ENCODE results near the gene NQO2. TPM values are rescaled to one million over a fixed set of nuclear protein-coding genes. Genes with fewer than 3 reads are reported as not detected.

The NQO2 gene
- total and polyA plus RNA-seq, 2 of the 13 experiments (the other 11 are each of a cell fraction or from before 2014, with no cell fraction given): 32.2 to 56.5 TPM

DNA sequence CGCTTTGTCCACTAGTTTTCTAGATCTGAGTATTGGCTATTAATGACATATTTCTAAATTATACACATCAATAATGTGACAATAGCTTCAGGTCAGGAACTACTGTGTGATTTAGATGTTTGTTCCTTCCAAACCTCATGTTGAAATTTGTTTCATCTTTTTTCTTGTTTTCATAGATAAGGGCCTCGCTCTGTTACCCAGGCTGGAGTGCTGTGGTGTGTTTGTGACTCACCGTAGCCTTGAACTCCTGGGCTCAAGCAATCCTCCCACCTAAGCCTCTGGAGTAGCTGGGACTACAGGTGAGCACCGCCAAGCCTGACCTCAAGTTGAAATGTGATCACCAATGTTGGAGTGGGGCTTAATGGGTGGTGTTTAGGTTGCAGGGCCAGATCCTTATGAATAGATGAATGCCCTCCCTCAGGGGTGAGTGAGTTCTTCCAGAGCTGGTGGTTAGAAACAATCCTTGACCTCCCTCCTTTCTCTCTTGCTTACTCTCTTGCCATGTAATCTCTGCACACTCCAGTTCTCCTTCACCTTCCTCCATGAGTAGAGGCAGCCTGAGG, 5.9 kb upstream of the NQO2 start (continued):
- TF ChIP-seq, protein P1, sequence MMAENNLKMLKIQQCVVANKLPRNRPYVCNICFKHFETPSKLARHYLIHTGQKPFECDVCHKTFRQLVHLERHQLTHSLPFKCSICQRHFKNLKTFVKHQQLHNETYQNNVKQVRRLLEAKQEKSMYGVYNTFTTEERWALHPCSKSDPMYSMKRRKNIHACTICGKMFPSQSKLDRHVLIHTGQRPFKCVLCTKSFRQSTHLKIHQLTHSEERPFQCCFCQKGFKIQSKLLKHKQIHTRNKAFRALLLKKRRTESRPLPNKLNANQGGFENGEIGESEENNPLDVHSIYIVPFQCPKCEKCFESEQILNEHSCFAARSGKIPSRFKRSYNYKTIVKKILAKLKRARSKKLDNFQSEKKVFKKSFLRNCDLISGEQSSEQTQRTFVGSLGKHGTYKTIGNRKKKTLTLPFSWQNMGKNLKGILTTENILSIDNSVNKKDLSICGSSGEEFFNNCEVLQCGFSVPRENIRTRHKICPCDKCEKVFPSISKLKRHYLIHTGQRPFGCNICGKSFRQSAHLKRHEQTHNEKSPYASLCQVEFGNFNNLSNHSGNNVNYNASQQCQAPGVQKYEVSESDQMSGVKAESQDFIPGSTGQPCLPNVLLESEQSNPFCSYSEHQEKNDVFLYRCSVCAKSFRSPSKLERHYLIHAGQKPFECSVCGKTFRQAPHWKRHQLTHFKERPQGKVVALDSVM (CRISPR knock-in tag; IDR thresholded peaks at IDR 0.05): peak; percentile 72
- TF ChIP-seq, protein P2, sequence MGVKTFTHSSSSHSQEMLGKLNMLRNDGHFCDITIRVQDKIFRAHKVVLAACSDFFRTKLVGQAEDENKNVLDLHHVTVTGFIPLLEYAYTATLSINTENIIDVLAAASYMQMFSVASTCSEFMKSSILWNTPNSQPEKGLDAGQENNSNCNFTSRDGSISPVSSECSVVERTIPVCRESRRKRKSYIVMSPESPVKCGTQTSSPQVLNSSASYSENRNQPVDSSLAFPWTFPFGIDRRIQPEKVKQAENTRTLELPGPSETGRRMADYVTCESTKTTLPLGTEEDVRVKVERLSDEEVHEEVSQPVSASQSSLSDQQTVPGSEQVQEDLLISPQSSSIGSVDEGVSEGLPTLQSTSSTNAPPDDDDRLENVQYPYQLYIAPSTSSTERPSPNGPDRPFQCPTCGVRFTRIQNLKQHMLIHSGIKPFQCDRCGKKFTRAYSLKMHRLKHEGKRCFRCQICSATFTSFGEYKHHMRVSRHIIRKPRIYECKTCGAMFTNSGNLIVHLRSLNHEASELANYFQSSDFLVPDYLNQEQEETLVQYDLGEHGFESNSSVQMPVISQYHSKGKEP (CRISPR knock-in tag; IDR thresholded peaks at IDR 0.05): no peak
- TF ChIP-seq, protein P3, sequence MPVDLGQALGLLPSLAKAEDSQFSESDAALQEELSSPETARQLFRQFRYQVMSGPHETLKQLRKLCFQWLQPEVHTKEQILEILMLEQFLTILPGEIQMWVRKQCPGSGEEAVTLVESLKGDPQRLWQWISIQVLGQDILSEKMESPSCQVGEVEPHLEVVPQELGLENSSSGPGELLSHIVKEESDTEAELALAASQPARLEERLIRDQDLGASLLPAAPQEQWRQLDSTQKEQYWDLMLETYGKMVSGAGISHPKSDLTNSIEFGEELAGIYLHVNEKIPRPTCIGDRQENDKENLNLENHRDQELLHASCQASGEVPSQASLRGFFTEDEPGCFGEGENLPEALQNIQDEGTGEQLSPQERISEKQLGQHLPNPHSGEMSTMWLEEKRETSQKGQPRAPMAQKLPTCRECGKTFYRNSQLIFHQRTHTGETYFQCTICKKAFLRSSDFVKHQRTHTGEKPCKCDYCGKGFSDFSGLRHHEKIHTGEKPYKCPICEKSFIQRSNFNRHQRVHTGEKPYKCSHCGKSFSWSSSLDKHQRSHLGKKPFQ (CRISPR knock-in tag; IDR thresholded peaks at IDR 0.05; ENCODE audit: insufficient replicate concordance): no peak
- TF ChIP-seq MEIS2 (CRISPR knock-in tag; IDR thresholded peaks at IDR 0.05): peak; percentile 74
- TF ChIP-seq, protein P4, sequence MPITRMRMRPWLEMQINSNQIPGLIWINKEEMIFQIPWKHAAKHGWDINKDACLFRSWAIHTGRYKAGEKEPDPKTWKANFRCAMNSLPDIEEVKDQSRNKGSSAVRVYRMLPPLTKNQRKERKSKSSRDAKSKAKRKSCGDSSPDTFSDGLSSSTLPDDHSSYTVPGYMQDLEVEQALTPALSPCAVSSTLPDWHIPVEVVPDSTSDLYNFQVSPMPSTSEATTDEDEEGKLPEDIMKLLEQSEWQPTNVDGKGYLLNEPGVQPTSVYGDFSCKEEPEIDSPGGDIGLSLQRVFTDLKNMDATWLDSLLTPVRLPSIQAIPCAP (CRISPR knock-in tag; IDR thresholded peaks at IDR 0.05; ENCODE audit: low read depth): no peak
- TF ChIP-seq HNRNPLL (IDR thresholded peaks at IDR 0.05; ENCODE audit: low read depth, low read length, poor library complexity, severe bottlenecking): no peak
- no peak for TF ChIP-seq ZNF660 (CRISPR knock-in tag; IDR thresholded peaks at IDR 0.05; ENCODE audit: borderline replicate concordance, low read depth)
- TF ChIP-seq MBD4 (IDR thresholded peaks at IDR 0.05; ENCODE audit: borderline replicate concordance, low read length): no peak
- TF ChIP-seq, protein P5, sequence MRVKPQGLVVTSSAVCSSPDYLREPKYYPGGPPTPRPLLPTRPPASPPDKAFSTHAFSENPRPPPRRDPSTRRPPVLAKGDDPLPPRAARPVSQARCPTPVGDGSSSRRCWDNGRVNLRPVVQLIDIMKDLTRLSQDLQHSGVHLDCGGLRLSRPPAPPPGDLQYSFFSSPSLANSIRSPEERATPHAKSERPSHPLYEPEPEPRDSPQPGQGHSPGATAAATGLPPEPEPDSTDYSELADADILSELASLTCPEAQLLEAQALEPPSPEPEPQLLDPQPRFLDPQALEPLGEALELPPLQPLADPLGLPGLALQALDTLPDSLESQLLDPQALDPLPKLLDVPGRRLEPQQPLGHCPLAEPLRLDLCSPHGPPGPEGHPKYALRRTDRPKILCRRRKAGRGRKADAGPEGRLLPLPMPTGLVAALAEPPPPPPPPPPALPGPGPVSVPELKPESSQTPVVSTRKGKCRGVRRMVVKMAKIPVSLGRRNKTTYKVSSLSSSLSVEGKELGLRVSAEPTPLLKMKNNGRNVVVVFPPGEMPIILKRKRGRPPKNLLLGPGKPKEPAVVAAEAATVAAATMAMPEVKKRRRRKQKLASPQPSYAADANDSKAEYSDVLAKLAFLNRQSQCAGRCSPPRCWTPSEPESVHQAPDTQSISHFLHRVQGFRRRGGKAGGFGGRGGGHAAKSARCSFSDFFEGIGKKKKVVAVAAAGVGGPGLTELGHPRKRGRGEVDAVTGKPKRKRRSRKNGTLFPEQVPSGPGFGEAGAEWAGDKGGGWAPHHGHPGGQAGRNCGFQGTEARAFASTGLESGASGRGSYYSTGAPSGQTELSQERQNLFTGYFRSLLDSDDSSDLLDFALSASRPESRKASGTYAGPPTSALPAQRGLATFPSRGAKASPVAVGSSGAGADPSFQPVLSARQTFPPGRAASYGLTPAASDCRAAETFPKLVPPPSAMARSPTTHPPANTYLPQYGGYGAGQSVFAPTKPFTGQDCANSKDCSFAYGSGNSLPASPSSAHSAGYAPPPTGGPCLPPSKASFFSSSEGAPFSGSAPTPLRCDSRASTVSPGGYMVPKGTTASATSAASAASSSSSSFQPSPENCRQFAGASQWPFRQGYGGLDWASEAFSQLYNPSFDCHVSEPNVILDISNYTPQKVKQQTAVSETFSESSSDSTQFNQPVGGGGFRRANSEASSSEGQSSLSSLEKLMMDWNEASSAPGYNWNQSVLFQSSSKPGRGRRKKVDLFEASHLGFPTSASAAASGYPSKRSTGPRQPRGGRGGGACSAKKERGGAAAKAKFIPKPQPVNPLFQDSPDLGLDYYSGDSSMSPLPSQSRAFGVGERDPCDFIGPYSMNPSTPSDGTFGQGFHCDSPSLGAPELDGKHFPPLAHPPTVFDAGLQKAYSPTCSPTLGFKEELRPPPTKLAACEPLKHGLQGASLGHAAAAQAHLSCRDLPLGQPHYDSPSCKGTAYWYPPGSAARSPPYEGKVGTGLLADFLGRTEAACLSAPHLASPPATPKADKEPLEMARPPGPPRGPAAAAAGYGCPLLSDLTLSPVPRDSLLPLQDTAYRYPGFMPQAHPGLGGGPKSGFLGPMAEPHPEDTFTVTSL (CRISPR knock-in tag; IDR thresholded peaks at IDR 0.05; ENCODE audit: borderline replicate concordance): peak; percentile 96; the same call in 1 of the 2 replicates
- peak; percentile 90; the same call in 1 of the 2 replicates for TF ChIP-seq HMG20A (CRISPR knock-in tag; IDR thresholded peaks at IDR 0.05; ENCODE audit: borderline replicate concordance)
- no peak for TF ChIP-seq DNMT1 (CRISPR knock-in tag; IDR thresholded peaks at IDR 0.05)
- TF ChIP-seq, protein P6, sequence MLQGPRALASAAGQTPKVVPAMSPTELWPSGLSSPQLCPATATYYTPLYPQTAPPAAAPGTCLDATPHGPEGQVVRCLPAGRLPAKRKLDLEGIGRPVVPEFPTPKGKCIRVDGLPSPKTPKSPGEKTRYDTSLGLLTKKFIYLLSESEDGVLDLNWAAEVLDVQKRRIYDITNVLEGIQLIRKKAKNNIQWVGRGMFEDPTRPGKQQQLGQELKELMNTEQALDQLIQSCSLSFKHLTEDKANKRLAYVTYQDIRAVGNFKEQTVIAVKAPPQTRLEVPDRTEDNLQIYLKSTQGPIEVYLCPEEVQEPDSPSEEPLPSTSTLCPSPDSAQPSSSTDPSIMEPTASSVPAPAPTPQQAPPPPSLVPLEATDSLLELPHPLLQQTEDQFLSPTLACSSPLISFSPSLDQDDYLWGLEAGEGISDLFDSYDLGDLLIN (CRISPR knock-in tag; IDR thresholded peaks at IDR 0.05; ENCODE audit: borderline replicate concordance): no peak
- TF ChIP-seq ZNF841 (CRISPR knock-in tag; IDR thresholded peaks at IDR 0.05; ENCODE audit: borderline replicate concordance): no peak
- TF ChIP-seq ZNF878 (CRISPR knock-in tag; IDR thresholded peaks at IDR 0.05): no peak
- TF ChIP-seq MAFF (IDR thresholded peaks at IDR 0.05; ENCODE audit: low read depth, low read length): no peak
- no peak for TF ChIP-seq SP2 (CRISPR knock-in tag; IDR thresholded peaks at IDR 0.05)
